OCI-M1 (cell line): ENCODE results near the gene LRRC37A3.
"Not testable (repeated sequence)": the region's sequence is repeated elsewhere in the genome, so short reads cannot be mapped to it uniquely, and the experiment has no call there.

ENCODE experiments used
- DNase-seq: peaks from one replicate; lab custom pipeline; 2025; lab: John Stamatoyannopoulos, UW

The LRRC37A3 gene

DNA sequence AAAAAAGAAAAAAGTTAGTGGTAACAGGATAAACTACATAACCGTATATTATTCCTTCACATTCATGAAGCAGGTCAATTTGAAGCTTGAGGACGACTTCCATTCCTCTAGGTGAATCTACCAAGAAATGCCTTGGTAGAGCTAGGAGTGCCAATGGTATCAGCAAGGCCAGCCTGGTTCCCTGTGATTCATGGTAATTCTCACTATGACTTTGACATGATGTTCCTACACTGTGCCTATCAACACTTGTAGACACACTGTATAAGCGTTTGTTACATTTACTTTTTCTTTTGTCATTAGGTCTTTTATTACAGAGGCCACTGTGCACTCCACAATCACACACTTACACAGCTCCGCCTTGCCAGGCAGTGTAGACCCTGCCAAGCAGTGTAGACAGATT is 7.2 kb upstream of the LRRC37A3 start:
- not testable (repeated sequence) for DNase-seq

DNA sequence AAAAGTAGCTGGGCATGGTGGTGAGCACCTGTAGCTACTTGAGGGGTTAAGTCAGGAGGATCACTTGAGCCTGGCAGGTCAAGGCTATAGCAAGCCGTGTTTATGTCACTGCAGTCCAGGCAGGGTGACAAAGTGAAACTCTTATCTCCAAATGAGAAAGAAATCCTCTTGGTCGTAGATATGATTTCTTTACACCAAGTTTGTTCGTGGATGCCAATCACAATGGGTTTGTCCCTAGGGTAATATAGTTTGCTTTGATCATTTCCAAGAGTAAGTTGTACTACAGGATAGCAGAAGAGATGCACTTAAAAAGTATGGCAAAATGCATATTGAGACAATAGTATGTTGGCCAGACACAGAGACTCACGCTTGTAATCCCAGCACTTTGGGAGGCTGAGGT is 6.0 kb upstream of the LRRC37A3 start:
- peak; percentile 29 for DNase-seq

DNA sequence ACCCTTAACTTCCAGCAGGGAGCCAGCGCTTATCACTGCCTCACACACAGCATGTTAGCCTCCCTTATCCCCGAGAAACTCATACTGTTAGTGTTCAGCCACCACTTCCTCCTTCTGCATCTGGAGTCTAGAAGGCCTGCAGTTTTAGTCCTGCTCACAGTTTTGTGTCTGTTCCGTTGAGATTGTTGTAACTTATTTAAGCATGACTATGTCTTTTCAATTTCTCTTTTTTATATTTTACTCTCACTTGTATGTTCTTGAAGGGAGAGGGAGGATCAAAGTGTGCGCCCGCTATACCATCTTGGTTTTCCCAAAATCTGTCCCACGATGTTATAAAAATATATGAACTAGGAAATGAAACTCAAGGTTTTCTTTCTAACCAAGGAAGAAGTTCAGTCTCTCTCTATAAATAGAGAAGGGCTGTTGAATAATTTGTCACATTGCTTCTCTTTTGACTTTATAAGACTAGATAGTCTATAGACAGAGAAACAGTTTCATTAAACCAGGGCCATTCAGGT is 3.8 kb upstream of the LRRC37A3 start:
- DNase-seq = peak; percentile 96

DNA sequence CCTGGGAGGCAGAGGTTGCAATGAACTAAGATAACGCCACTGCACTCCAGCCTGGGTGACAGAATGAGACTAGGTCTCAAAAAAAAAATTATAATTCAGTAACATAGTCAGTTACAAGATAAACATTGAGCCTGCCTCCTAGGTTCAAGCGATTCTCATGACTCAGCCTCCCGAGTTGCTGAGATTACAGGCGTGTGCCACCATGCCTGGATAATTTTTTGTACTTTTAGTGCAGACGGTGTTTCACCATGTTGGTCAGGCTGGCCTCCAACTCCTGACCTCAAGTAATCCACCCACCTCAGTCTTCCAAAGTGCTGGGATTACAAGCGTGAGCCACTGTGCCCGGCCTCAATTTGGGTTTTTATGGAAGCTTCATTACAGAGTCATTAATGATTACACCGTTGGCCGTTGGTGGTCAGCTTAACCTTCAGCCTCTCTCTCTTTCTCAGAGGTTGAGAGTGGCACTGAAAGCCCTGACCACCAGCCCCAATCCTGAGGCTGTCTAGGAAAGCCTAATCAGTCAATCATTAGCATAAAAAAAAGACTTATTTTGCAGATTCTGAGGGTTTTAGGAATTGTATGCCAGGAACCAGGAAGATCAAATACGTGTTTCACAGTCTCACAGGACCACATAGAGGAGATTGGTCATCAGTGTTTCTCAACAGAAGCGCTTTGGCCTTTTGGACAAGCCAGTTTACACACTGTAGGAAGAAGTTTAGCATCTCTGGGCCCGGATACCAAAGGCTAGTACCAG is 1.3 kb upstream of the LRRC37A3 start:
- peak; percentile 38 for DNase-seq

DNA sequence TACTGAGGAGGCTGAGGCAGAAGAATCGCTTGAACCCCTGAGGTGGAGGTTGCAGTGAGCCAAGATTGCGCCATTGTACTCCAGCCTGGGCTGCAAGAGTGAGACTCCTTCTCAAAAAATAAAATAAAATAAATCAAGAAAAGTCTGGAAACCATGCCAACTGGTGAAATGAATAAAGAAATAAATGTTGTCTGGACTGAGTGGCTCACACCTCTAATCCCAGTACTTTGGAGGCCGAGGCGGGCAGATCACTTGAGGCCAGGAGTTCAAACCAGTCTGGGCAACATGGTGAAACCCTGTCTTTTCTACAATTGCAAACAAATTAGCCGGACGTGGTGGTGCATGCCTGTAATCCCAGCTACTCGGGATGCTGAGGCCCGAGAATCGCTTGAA is 744 bp upstream of the LRRC37A3 start:
- peak; percentile 51 for DNase-seq

DNA sequence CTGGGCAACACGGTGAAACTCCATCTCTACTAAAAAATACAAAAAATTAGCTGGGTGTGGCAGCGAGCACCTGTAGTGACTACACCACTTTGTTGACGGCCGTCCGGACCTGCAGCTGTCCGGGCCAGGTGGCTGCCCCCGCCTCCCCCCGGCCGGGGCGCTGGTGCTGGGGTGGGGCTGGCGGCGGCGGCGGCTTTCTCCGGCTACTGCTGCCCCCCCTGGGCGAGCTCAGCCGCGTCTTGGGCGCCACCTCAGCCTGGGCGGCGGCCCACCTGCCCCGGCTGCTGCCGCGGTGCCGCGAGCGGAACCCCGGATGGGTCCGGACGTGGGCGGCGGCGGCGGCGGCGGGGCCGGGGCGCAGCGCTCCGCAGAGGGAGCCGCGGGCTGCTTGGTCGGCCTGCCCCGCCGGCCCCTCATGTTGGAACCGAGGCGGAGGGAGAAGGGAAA is 413 bp downstream of the LRRC37A3 start:
- peak; percentile 55 for DNase-seq

DNA sequence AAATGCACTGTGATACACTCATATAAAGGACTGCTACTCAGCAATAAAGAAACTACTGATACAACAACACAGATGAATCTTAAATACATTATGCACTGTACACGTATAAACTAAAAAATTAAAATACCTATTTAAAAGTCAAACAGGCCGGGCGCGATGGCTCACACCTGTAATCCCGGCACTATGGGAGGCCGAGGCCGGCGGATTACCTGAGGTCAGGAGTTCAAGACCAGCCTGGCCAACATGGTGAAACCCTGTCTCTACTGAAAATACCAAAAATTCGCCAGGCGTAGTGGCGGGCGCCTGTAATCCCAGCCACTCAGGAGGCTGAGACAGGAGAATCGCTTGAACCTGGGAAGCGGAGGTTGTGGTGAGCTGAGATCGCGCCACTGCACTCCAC is 1.7 kb downstream of the LRRC37A3 start:
- not testable (repeated sequence) for DNase-seq

DNA sequence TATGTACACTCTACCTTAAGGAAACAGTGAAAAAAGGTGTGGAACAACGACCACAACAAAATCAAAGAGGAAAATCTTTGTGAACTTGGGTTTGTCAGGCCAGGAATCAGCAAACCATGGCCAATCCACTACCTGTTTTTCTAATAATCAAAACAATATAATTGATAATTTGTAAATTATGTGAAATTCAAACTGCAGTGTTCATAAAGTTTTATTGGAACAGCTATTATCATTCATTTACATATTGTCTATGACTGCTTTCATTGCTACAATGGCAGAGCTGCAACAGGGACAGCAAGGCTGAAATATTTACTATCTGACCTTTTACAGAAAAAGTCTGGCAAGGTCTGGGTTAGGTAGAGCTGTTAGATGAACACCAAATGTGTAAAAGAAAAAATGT is 4.0 kb downstream of the LRRC37A3 start:
- DNase-seq = not testable (repeated sequence)

DNA sequence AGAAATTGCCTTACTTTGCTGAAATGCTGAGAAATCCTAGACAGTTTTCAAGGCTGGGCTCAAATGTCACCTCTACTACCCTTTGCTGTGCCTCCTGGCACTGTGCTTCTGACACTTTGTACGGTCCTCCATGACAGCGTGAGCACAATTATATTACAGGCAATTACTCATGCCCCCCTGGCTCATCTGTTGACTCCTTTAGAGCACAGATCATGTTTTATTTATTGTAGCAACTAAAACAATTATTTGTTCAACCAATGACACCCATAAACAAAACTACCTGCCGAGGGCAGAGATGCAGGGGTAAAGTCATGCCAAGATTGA is 9.1 kb downstream of the LRRC37A3 start:
- DNase-seq = not testable (repeated sequence)

DNA sequence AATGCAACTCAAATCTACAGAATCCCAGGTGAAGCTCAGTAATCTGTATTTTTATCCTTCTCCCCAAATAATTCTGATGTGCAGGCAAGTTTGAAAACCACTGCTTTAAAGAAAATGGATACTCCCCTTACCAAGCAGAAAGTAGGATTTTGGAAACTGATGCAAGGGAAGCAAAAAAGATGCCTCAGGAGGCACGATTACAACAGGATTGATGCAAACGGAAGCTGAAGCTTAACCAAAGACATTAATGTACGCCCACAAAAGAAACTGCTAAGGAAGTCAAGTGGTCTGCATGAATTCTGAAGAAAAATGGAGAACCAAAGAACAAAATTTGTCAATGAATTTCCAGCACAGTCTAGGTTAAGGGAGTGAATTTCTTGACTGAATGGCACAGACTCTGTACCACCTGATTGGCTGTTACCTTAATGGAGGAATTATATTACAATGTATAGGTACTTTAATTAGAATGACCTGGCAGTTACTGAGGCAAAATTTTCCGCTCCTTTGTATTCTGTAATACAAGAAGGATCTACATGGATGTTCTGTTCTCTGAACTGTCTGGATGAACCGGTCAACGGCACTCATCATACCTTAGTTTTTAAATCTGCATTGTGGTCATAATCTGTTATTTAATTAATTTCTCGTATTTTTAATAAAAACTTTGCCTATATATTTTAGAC is 9.6 kb downstream of the LRRC37A3 start:
- not testable (repeated sequence) for DNase-seq

DNA sequence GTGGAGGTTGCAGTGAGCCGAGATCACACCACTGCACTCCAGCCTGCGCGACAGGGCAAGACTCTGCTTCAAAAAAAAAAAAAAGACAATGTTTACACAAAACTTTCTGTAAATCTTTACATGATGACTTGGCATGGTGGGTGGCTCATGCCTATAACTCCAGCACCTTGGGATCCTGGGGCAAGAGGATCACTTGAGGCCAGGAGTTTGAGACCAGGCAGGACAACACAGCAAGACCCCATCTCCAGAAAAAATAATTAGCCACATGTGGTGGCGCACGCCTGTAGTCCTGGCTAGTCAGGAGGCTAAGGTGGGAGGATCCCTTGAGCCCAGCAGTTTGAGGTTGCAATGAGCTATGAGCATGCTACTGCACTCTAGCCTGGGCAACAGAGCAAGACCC is 15.2 kb downstream of the LRRC37A3 start:
- DNase-seq = not testable (repeated sequence)

DNA sequence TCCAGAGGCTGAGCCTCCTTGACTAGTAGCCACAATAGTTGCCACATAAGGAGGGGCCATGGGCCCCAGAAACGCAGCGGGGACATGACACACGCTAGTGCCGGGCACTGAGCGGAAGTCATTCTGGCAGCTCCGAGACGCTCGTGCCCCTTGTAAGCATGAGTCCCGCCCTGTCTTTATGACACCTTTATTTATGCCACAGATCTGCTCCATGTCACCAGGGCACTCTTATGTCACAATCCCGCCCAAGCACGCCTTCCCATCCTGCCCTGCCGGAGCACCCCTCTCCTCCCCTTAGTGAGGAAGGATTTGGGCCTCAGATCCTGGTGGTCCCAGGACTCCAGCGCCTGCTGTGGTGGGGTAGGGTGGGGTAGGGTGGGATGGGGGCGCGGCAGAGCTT is 22.1 kb downstream of the LRRC37A3 start:
- DNase-seq = not testable (repeated sequence)

DNA sequence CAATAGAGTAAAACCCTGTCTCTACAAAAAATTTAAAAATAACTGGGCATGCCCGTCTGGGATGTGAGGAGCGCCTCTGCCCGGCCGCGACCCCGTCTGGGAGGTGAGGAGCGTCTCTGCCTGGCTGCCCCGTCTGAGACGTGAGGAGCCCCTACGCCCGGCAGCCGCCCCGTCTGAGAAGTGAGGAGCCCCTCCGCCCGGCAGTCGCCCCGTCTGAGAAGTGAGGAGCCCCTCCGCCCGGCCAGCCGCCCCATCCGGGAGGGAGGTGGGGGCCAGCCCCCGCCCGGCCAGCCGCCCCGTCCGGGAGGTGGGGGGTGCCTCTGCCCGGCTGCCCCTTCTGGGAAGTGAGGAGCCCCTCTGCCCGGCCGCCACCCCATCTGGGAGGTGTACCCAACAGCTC is 45.1 kb downstream of the LRRC37A3 start:
- not testable (repeated sequence) for DNase-seq

DNA sequence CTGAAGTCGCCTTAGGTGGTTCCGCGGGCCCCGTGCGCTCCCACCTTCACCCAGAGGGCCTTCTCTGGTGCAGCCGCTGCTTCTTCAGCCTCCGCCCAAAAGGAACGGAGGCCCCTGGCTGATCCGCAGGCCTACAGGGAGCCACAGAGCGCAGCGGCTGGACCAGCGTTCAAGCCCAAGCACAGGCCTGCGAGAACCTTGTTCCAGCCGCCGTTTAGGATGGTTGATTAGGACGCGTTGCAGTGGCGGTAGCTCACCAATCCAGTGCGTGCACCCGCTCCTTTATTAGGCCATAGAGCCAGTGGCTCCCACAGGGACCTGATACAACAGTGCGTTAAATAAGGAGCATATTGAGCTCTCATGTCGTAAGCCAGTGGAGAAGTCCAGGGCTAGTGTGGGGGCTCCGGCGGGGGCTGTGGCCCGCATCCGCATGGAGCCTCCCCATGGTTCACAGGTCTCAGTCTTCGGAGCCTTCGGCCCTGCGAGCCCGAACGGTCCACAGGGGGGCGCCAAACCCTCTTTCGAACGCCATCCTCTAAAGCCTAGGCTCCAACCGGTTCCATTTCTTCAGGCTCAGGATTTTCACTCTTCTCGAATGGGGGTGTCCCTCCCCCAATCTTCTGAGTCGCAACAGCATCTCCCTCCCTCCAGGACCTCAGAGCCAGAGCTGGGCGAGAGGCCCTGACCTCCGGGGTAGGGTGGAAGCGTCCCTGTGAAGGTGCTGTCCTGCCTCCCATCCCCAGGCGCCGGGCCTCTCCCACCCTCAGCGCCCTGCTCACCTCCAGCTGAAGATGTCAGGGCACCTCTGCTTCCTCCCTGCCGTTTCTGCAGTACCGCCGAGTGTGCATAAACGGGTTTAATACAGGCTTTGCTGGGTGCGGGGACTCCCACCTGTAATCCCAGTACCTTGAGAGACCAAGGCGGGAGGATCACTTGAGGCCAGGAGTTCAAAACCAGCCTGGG is 71.5 kb downstream of the LRRC37A3 start:
- DNase-seq = peak; percentile 77

DNA sequence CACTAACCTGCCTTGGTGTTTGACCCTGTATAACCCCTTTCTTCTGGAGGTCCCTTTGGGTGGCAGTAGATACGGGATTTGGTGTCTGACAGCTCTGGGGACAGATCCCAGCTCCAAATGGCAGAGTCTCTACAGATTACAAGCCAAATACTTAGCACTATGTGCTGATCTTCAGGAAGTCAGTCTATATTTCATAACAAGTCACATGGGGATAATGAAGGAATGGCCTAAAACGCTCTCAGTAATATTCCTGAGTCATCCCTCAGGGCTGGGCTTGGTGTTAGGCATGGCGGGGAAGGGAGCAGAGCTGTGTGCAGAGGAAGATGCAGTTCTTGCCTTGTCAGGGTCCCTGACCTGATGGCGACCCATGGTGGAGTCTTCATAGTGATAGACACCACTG is 72.4 kb downstream of the LRRC37A3 start:
- peak; percentile 30 for DNase-seq

DNA sequence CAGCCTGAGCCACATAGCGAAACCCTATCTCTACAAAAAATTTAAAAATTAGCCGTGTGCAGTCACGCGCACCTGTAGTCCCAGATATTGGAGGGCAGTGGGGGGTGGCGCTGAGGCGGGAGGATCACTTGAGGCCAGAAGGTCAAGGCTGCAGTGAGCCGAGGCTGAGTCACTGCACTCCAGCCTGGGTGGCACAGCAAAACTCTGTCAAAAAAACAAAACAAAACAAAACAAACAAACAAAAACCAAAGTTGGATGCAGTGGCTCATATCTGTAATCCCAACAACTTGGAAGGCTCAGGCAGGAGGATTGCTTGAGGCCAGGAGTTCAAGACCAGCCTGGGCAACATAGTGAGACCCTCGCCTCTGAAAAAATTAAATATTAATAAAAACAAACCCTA is 75.4 kb downstream of the LRRC37A3 start:
- DNase-seq = not testable (repeated sequence)

DNA sequence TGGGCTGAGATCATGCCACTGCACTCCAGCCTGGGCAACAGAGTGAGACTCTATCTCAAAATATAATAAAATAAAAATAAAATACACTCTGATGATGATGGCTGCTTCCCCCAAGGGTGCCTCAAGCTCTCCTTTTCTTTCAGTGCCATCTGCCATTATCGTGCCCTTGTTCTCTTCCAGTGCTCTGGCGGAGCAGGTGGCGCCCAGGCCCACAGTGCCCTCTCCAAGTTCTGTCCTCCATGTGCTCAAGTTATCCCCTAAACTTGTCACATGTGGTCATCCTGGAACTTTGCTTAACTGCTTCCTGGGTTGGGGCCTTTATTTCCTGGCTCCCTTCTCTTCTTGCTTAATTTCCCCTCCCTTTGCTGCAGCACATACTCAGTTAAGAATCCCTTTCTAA is 76.4 kb downstream of the LRRC37A3 start:
- DNase-seq = not testable (repeated sequence)

DNA sequence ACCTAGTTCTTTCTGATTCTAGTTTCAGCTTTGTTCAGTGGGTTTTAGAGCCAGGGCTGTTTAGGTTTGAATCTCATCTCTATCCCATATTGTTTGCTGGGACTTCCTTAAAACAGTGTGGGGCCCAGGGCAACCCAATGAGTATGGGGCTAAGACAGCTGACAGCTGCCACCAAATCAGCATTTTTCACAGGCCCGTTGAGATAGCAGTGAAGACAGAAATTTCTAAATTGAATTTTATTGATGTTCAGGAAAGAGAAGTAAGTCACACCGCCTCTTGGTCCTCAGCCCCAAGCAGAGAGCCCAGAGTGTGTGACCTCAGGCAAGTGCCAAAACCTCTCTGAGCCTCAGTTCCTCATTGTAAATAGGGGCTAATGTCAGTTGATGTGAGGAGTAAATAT is 78.3 kb downstream of the LRRC37A3 start:
- peak; percentile 2 for DNase-seq

DNA sequence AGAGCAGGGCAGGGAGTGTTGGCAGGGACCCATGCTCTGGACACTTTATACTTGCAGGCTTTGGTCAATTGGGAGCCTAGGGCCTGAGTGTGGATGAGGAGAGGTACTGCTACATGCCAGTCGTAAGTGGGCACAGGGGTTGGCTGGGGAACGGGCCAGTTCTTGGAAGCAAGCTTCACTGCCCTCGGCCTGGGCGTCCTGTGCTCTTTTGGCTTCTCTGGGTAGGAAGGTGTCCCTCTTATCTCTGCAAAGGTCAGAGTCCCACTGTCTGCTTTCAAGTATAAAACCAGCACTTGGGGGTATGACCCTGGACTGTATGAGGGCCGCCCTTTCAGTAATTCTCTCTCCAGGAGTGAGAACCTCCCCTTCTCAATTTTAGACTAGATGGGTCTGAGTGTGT is 80.8 kb downstream of the LRRC37A3 start:
- DNase-seq = not testable (repeated sequence)

DNA sequence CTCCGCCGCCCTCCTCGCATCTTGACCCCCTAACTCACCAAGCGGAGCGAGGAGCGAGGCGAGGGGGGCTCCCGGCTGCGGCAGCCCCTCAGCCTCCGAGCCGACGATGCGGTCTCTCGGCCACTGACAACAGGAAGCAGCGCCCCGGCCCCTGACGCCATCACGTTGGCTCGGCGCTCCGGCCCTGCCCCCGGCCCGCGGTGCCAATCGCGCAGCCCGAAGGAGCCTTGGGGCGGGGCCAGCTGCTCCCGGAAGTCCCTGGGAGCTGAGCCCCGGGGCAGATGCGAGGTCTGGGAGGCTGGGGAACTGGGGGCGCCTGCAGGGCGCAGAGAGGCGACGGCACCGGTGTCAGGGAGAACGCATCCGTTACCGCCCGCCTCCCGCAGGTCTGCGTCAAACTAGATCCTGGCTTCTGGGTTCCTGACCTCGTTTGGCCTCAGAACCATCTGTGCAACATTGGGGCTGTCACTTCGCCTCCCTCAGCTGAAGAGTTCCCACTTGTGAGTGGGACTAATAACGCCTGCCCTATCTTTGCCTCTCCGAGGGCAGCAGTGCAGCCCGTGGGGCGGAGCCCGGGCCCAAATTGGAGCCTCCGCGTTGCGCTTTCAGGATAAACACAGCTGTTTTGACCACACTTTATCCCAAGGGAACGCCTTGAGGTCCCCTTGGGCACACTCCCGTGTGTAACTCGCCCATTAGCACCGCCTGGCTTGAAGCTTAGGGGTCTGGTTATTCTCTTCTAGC is 82.1 kb downstream of the LRRC37A3 start:
- peak; percentile 88 for DNase-seq

DNA sequence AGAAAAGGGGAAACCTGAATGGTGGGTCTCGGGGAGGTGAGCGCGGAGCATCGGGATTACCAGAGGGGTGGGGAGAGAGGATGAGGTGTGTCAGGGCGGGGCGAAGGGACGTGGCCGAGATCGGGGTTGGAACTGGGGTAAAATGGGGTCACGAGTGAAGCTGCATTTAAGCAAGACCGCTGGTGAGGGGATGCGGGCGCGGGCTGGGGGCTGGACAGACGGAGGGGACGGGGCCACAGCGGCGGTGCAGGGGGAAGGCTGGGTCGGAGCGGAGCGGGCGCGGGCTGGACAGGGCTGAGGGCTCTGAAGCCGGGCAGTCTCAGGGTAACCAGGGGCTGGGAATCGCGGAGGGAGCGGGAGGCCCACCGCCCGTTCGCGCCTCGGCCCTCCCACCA is 82.7 kb downstream of the LRRC37A3 start:
- not testable (repeated sequence) for DNase-seq
